ENCODE data around the gene TMEM51. TPM values are rescaled to one million over a fixed set of nuclear protein-coding genes. Genes with fewer than 3 reads are reported as not detected.

The TMEM51 gene
- total and polyA plus RNA-seq, 8 donors: 18.2 to 42.1 (median 25.6) TPM

- Histone ChIP-seq H3K27ac (no peak overlapping the region), H3K9me3 (no peaks in the 10 kb centered on the region), H3K36me3 (peaks cover 0 to 12% (median 4%) of the 10 kb centered on the region in 3 donors), H3K27me3 (no peaks in the 10 kb centered on the region), H3K4me3 (no peak overlapping the region), H3K4me1 (peaks cover 0 to 16% (median 9%) of the 10 kb centered on the region in 3 donors)
- 94 to 96% methylated on average over 4 of the region's 4 CpGs for WGBS, 2 donors
- DNase-seq (no peak), FAIRE-seq (no peak), ATAC-seq (no peak)
- intact Hi-C loops (cut with DNase I): no loop called here
- TF ChIP-seq CTCF (IDR thresholded peaks at IDR 0.05): no peak
These were observed 69.2 kb downstream of the TMEM51 start for GRCh38 chr1:15222653-15223303.

- 92 to 93% methylated on average over 8 of the region's 8 CpGs for WGBS, 2 donors
These were observed 70.8 kb downstream of the TMEM51 start for GRCh38 chr1:15224259-15224869.

GRCh38 chr1:15224974-15225373, 71.4 kb downstream of the TMEM51 start:
- intact Hi-C loops (cut with DNase I): no loop called here
- Histone ChIP-seq H3K27ac (no peak overlapping the region), H3K36me3 (peaks cover 0 to 2% (median under 1%) of the 10 kb centered on the region in 3 donors), H3K4me3 (no peak overlapping the region), H3K9me3 (no peaks in the 10 kb centered on the region), H3K27me3 (no peaks in the 10 kb centered on the region), H3K4me1 (peaks cover 0 to 14% (median 10%) of the 10 kb centered on the region in 3 donors)
- no peak for FAIRE-seq
- 88 to 90% methylated on average over 4 of the region's 4 CpGs for WGBS, 2 donors
- ATAC-seq: no peak
- TF ChIP-seq CTCF (IDR thresholded peaks at IDR 0.05): no peak
- DNase-seq: no peak

More at GRCh38 chr1:15224259-15224869, 70.8 kb downstream of the TMEM51 start:
- peaks cover 0 to 11% (median 10%) of the 10 kb centered on the region in 3 donors for H3K4me1 ChIP-seq
- no peaks in the 10 kb centered on the region for H3K9me3 ChIP-seq
- no peak overlapping the region for H3K27ac ChIP-seq
- FAIRE-seq (no peak), ATAC-seq (peak in 2 of 4 donors; percentile 28 to 38), DNase-seq (no peak)
- H3K36me3 ChIP-seq: peaks cover 0 to 8% (median 4%) of the 10 kb centered on the region in 3 donors
- intact Hi-C loops (cut with DNase I): no loop called here
- H3K27me3 ChIP-seq: no peaks in the 10 kb centered on the region
- TF ChIP-seq CTCF (IDR thresholded peaks at IDR 0.05): no peak
- no peak overlapping the region for H3K4me3 ChIP-seq

GRCh38 chr1:15225461-15225860, 71.9 kb downstream of the TMEM51 start:
- intact Hi-C loops (cut with DNase I): no loop called here
- no peak for TF ChIP-seq CTCF (IDR thresholded peaks at IDR 0.05)
- WGBS, 2 donors: 74 to 86% methylated on average over 4 of the region's 4 CpGs
- FAIRE-seq: no peak
- no peak for DNase-seq
- Histone ChIP-seq H3K4me3 (no peak overlapping the region), H3K4me1 (peaks cover 0 to 10% (median 10%) of the 10 kb centered on the region in 3 donors), H3K36me3 (no peaks in the 10 kb centered on the region), H3K27me3 (no peaks in the 10 kb centered on the region), H3K27ac (no peak overlapping the region), H3K9me3 (no peaks in the 10 kb centered on the region)
- no peak for ATAC-seq
